HL-60/S4 (cell line): ENCODE measurements around the gene GPR32.
"Not testable (repeated sequence)": the region's sequence is repeated elsewhere in the genome, so short reads cannot be mapped to it uniquely, and the experiment has no call there.

Source experiments
- in situ Hi-C: fragments of 300-500 bp; cut with MboI; formaldehyde crosslinking; loops from 2 replicates; pipeline ENCODE4 v1.14.3; 2022; ENCODE audit warnings: low sequenced_read_pairs

GPR32 gene

GRCh38 chr19:50747141-50747540 lies 23.1 kb upstream of the GPR32 start:
- in situ Hi-C loops: not testable (repeated sequence)

- in situ Hi-C loops: no loop called here
These were observed 20.8 kb upstream of the GPR32 start for GRCh38 chr19:50749490-50749889.

- in situ Hi-C loops: no loop called here
These were observed 20.3 kb upstream of the GPR32 start for GRCh38 chr19:50750010-50750409.

GRCh38 chr19:50753879-50754278 lies 16.4 kb upstream of the GPR32 start:
- in situ Hi-C loops: no loop called here

- in situ Hi-C loops: not testable (repeated sequence)
These were observed 14.0 kb upstream of the GPR32 start for GRCh38 chr19:50756244-50756643.

- in situ Hi-C loops: not testable (repeated sequence)
These were observed 12.6 kb upstream of the GPR32 start for GRCh38 chr19:50757624-50758023.

- in situ Hi-C loops: not testable (repeated sequence)
These were observed 11.2 kb upstream of the GPR32 start for GRCh38 chr19:50759076-50759475.

- in situ Hi-C loops: no loop called here
These were observed 10.4 kb upstream of the GPR32 start for GRCh38 chr19:50759886-50760285.

- in situ Hi-C loops: not testable (repeated sequence)
These were observed 8.8 kb upstream of the GPR32 start for GRCh38 chr19:50761501-50761900.

GRCh38 chr19:50763521-50763920 lies 6.7 kb upstream of the GPR32 start:
- in situ Hi-C loops: not testable (repeated sequence)

GRCh38 chr19:50764409-50764808 lies 5.9 kb upstream of the GPR32 start:
- in situ Hi-C loops: no loop called here

GRCh38 chr19:50766746-50767145 lies 3.5 kb upstream of the GPR32 start:
- in situ Hi-C loops: not testable (repeated sequence)

GRCh38 chr19:50767263-50767662 lies 3.0 kb upstream of the GPR32 start:
- in situ Hi-C loops: not testable (repeated sequence)

- in situ Hi-C loops: no loop called here
These were observed 2.0 kb upstream of the GPR32 start for GRCh38 chr19:50768277-50768676.

- in situ Hi-C loops: no loop called here
These were observed 624 bp downstream of the GPR32 start for GRCh38 chr19:50770888-50771287.

- in situ Hi-C loops: no loop called here
These were observed 2.2 kb downstream of the GPR32 start for GRCh38 chr19:50772476-50772875.

- in situ Hi-C loops: not testable (repeated sequence)
These were observed 2.6 kb downstream of the GPR32 start for GRCh38 chr19:50772912-50773311.

- in situ Hi-C loops: not testable (repeated sequence)
These were observed 3.2 kb downstream of the GPR32 start for GRCh38 chr19:50773454-50773853.

- in situ Hi-C loops: no loop called here
These were observed 5.9 kb downstream of the GPR32 start for GRCh38 chr19:50776131-50776530.

- in situ Hi-C loops: no loop called here
These were observed 7.0 kb downstream of the GPR32 start for GRCh38 chr19:50777261-50777660.

GRCh38 chr19:50777830-50778303 lies 7.6 kb downstream of the GPR32 start:
- in situ Hi-C loops: no loop called here

GRCh38 chr19:50778906-50779430 lies 8.7 kb downstream of the GPR32 start:
- in situ Hi-C loops: no loop called here
